Glutamatergic neuron (in vitro differentiated cells): ENCODE data around the gene OPALIN. TPM values are rescaled to one million over a fixed set of nuclear protein-coding genes. Genes with fewer than 3 reads are reported as not detected.

Experiments
- DNase-seq: peaks from one replicate; pipeline ENCODE4 v3.0.0; 2022
- H3K27ac Mint-ChIP-seq: one replicate; pipeline ENCODE4 v1.8.0; 2020; ENCODE audit warnings: mild to moderate bottlenecking, mixed read lengths, inconsistent platforms; ENCODE audit not compliant: unreplicated experiment
- H3K27me3 Mint-ChIP-seq: one replicate; pipeline ENCODE4 v1.8.0; 2020; ENCODE audit warnings: mild to moderate bottlenecking, moderate library complexity, mixed read lengths, inconsistent platforms; ENCODE audit not compliant: unreplicated experiment
- H3K36me3 Mint-ChIP-seq: one replicate; pipeline ENCODE4 v1.8.0; 2020; ENCODE audit warnings: mild to moderate bottlenecking, mixed read lengths, inconsistent platforms; ENCODE audit not compliant: unreplicated experiment
- H3K4me1 Mint-ChIP-seq: one replicate; pipeline ENCODE4 v1.8.0; 2020; ENCODE audit warnings: mild to moderate bottlenecking, low read depth, mixed read lengths, inconsistent platforms; ENCODE audit not compliant: unreplicated experiment
- H3K4me3 Mint-ChIP-seq: one replicate; pipeline ENCODE4 v1.8.0; 2020; ENCODE audit warnings: mild to moderate bottlenecking, mixed read lengths, inconsistent platforms; ENCODE audit not compliant: unreplicated experiment
- H3K9me3 Mint-ChIP-seq: one replicate; pipeline ENCODE4 v1.8.0; 2020; ENCODE audit warnings: mild to moderate bottlenecking, moderate library complexity, mixed read lengths, inconsistent platforms; ENCODE audit not compliant: unreplicated experiment
- CTCF ChIP-seq: fragments of 200-600 bp; sonication (generic); IDR thresholded peaks from one replicate; pipeline ENCODE4 v1.5.0; 2021; ENCODE audit not compliant: partially characterized antibody, unreplicated experiment
- long read RNA-seq: library from polyadenylated mRNA; unstranded; transcript quantifications from one replicate; pipeline ENCODE4 v2.0.0, GENCODE V29; 2020; ENCODE audit not compliant: unreplicated experiment
- total RNA-seq: library from RNA; stranded (reverse); fragmentation: NEBNext Ultra II Directional; extraction: Animal tissue kit (Norgen Biotek cat#: 25700); gene quantifications from one replicate; pipeline ENCODE4 v1.2.1, GENCODE V29; 2021; ENCODE audit not compliant: unreplicated experiment

OPALIN gene, protein sequence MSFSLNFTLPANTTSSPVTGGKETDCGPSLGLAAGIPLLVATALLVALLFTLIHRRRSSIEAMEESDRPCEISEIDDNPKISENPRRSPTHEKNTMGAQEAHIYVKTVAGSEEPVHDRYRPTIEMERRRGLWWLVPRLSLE
- total RNA-seq, result not detected
- long read RNA-seq, result 0 reads

DNA sequence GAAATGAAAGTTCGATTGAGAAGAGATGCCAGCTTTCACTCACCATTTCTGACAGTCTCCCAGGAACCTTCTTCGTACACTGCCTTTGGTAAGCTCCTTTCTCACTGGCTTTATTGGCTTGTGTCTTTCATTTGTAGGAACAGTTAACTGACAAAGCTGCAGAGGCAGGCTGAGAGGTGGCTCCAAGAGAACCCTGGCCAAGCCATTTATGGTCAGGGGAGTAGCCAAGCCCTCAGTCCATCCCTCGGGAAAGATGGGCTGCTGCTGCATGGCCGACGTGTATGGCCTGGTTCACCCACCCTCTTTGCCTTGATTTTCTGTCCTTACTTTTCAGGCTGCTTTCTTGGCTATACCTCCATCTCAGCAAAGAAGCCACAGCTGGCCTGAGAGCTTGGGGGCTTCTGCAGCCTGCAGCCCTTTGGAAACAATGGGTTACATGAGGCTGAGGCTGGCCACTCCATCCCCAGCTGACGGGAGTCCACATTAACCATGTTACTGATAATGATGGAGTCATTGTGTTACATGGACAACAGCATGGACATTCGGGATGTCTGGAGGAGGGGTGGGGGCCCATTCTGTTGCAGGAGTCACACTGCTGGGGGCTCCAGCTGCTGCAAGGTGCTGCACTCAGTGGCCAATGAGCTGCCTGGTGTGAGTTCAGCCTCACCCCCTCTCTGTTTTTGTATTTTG is at the start of gene OPALIN:
OPALIN (minus strand) TSS at position 152 of the 690 bp plus-strand sequence; CDS start at position 46, 106 bp downstream.
- Mint-ChIP-seq H3K36me3 (no peaks in the 10 kb centered on the region), H3K4me1 (peaks cover 7% of the 10 kb centered on the region), H3K9me3 (peaks cover 2% of the 10 kb centered on the region), H3K4me3 (no peak within 1 kb of the TSS), H3K27ac (no peak within 1 kb of the TSS), H3K27me3 (peaks cover 5% of the 10 kb centered on the region)
- no peak for TF ChIP-seq CTCF
- DNase-seq, result no peak

DNA sequence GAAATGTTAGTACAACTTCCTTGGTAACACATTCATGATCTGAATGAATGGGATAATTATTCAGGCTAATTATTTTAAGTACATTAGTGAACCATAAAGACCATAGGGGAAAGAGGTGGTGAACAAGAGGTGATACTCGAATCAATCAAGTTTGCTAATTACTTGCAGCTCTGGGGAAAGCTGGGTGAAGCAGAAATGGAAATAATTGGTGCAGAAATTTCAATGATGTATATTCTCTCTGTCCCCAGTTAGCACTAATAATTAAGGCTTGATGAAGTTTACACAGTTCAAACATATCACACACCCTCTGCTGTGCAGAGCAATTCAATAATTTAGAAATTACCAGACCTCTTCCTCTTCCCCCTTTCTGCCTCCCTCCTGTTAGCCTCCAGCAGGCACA is 49.4 kb upstream of the OPALIN start:
- Mint-ChIP-seq H3K9me3 (no peaks in the 10 kb centered on the region), H3K27ac (no peak overlapping the region), H3K27me3 (peaks cover 4% of the 10 kb centered on the region)

DNA sequence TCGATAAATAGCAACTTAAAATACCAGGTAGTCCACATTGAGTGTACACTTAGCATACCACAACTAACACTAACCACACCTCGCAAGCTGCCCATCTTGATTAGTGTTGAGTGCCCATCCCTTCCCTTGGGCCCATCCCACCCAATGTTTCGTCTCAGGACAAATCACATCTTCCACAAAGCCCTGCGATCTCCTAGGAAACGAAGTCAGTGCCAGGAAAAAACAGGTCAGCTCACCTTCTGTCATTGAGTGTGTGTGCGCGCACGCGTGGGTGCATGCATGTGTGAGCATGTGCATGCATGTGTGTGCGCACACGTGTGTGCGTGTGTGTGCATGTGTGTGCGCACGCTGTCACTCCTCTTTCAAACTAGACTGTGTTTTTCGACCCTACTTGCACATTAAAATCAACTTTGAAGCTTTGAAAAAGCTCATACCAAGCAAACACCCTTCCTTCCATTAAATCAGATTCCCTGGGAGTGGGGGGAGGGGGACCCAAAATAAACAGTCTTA is 48.8 kb upstream of the OPALIN start:
- H3K27ac Mint-ChIP-seq, result no peak overlapping the region
- no peak overlapping the region for H3K4me3 Mint-ChIP-seq
- TF ChIP-seq CTCF, result no peak
- no peaks in the 10 kb centered on the region for H3K9me3 Mint-ChIP-seq
- H3K4me1 Mint-ChIP-seq, result peaks cover 6% of the 10 kb centered on the region
- H3K36me3 Mint-ChIP-seq, result no peaks in the 10 kb centered on the region
- peaks cover 4% of the 10 kb centered on the region for H3K27me3 Mint-ChIP-seq
- no peak for DNase-seq

More for the DNA sequence above, 49.4 kb upstream of the OPALIN start:
- DNase-seq, result no peak
- Mint-ChIP-seq H3K4me1 (peaks cover 6% of the 10 kb centered on the region), H3K4me3 (no peak overlapping the region), H3K36me3 (no peaks in the 10 kb centered on the region)
- no peak for TF ChIP-seq CTCF

GRCh38 chr10:96406091-96406490 is 47.3 kb upstream of the OPALIN start:
- Mint-ChIP-seq H3K4me3 (no peak overlapping the region), H3K9me3 (no peaks in the 10 kb centered on the region), H3K27me3 (peaks cover 4% of the 10 kb centered on the region), H3K36me3 (no peaks in the 10 kb centered on the region), H3K27ac (no peak overlapping the region), H3K4me1 (peaks cover 6% of the 10 kb centered on the region)
- DNase-seq, result no peak
- no peak for TF ChIP-seq CTCF
